Measurements from ENCODE around the gene EML6. TPM values are rescaled to one million over a fixed set of nuclear protein-coding genes. Genes with fewer than 3 reads are reported as not detected.

The EML6 gene
- total and polyA plus RNA-seq, 10 of the 15 experiments (the other 5 are each of a cell fraction or from before 2014, with no cell fraction given): 0.09 to 0.67 (median 0.21) TPM

DNA sequence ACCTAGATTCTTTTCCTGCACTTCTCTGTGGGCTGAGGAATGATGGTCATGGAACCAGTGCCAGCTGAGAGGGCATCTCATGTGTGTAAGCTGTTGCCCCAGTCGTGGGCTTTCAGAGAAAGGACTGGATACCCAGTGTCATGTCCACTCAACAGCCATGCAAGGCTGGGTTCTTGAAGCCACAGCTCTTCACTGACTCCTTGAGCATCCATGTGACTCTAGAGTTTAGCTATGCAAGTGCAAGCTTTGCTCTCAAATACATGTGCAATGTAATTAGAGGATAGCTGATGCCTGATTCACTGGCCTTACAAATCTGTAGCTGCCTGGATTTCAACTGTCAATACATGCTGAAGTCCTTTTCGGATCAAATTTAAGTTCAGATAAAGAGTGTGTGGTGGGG, 46.8 kb upstream of the EML6 start:
- CTCF ChIA-PET: interaction anchor here (0.9 to 6.2 kb wide), 8 partner anchors 9 to 570 kb away, joined by 3 to 47 read pairs (median 4); no protein-coding TSS in a partner anchor

More for the DNA sequence above, 46.8 kb upstream of the EML6 start:
- H3K4me2 ChIP-seq (ENCODE audit: control insufficient read depth, insufficient read depth): no peak overlapping the region
- no TSS peak for BruUV-seq (replicated peaks)
- intact Hi-C loops (cut with micrococcal nuclease; ENCODE audit: unreplicated experiment) (no loop called here), in situ Hi-C loops (cut with MboI) (no loop called here)
- FAIRE-seq (no peak), ATAC-seq (no peak), DNase-seq (ENCODE audit: low read depth, low spot score) (no peak)
- H3K9me3 ChIP-seq (replicated peaks; ENCODE audit: control insufficient read depth, insufficient read depth, low read length): peaks cover 4% of the 10 kb centered on the region; the same call in 2 of the 3 replicates
- H3K4me3 ChIP-seq: no peak overlapping the region
- H3K27me3 ChIP-seq (replicated peaks in 1 of 2; ENCODE audit: control insufficient read depth in 2 of 2, insufficient read depth in 2 of 2, low read length in 1 of 2): no peaks in the 10 kb centered on the region
- no peak overlapping the region for H3K27ac ChIP-seq (ENCODE audit: control insufficient read depth, insufficient read depth)
- WGBS (ENCODE audit: insufficient coverage, insufficient replicate concordance, low lambda C conversion rate, missing lambda C conversion rate): 52% methylated on average over 2 of the region's 2 CpGs
- H2AFZ ChIP-seq (ENCODE audit: control insufficient read depth, low read depth, low read length): no peak overlapping the region
- H3K79me2 ChIP-seq (ENCODE audit: control insufficient read depth, insufficient read depth, low read length): no peaks in the 10 kb centered on the region
- H3K4me1 ChIP-seq (ENCODE audit: control insufficient read depth, insufficient read depth, low read length): peaks cover 40% of the 10 kb centered on the region
- ChIA-PET SMC1A (ENCODE audit: uncharacterized antibody, unreplicated experiment) (interaction anchor here (0.7 to 7.9 kb wide), 12 partner anchors 12 to 337 kb away, joined by 3 to 50 read pairs (median 7); no protein-coding TSS in a partner anchor), RAD21 (ENCODE audit: unreplicated experiment) (interaction anchor here (0.9 to 5.9 kb wide), 8 partner anchors 11 to 153 kb away, joined by 3 to 49 read pairs (median 4); no protein-coding TSS in a partner anchor), POLR2A (interaction anchor here (1.4 kb wide), 1 partner anchor 11 kb away, joined by 6 read pairs; no protein-coding TSS in a partner anchor)
- no peaks in the 10 kb centered on the region for H3K36me3 ChIP-seq (ENCODE audit: control insufficient read depth in 2 of 2, insufficient read depth in 2 of 2, low read length in 1 of 2)
- no peak overlapping the region for H3K9ac ChIP-seq (ENCODE audit: control insufficient read depth, insufficient read depth, low read length)
- TF ChIP-seq JUNB (IDR thresholded peaks at IDR 0.05): no peak
- no peak for TF ChIP-seq RAD51 (IDR thresholded peaks at IDR 0.05)
- no peak for TF ChIP-seq CHD4 (IDR thresholded peaks at IDR 0.05)
- TF ChIP-seq SP1 (IDR thresholded peaks at IDR 0.05; ENCODE audit: low read depth, low read length): no peak
- TF ChIP-seq BMI1 (IDR thresholded peaks at IDR 0.05; ENCODE audit: borderline replicate concordance): no peak
- TF ChIP-seq BACH1 (IDR thresholded peaks at IDR 0.05; ENCODE audit: borderline replicate concordance): no peak
- TF ChIP-seq NR2C1 (IDR thresholded peaks at IDR 0.05): no peak
- TF ChIP-seq LARP7 (IDR thresholded peaks at IDR 0.05): no peak
- no peak for TF ChIP-seq MTA3 (IDR thresholded peaks at IDR 0.05; ENCODE audit: borderline replicate concordance, low read length)
- no peak for TF ChIP-seq STAT3 (IDR thresholded peaks at IDR 0.05; ENCODE audit: low read depth, low read length)
- no peak for TF ChIP-seq TCF3 (IDR thresholded peaks at IDR 0.05; ENCODE audit: borderline replicate concordance, insufficient read depth, low read depth, low read length)
- TF ChIP-seq ZZZ3 (IDR thresholded peaks at IDR 0.05; ENCODE audit: control insufficient read depth, insufficient read length, low read depth): no peak
- no peak for TF ChIP-seq YY1 (IDR thresholded peaks at IDR 0.05; ENCODE audit: low read depth, low read length)
- TF ChIP-seq ASH2L (IDR thresholded peaks at IDR 0.05; ENCODE audit: borderline replicate concordance, low read depth): no peak
- TF ChIP-seq POU2F2 (IDR thresholded peaks at IDR 0.05; ENCODE audit: borderline replicate concordance, low read depth, low read length): no peak
- TF ChIP-seq ZNF274 (IDR thresholded peaks at IDR 0.05; ENCODE audit: insufficient read depth, insufficient read length): no peak
- TF ChIP-seq CBX3 (IDR thresholded peaks at IDR 0.05; ENCODE audit: borderline replicate concordance, low read depth): no peak
- TF ChIP-seq BRCA1 (IDR thresholded peaks at IDR 0.05; ENCODE audit: low read depth, low read length): no peak
- H4K20me1 ChIP-seq (ENCODE audit: control insufficient read depth, insufficient read depth): no peaks in the 10 kb centered on the region

Data from GM12878 (cell line).